Activated CD4-positive, alpha-beta T cell treated with anti-CD3 and anti-CD28 coated beads, Interleukin-2, amount 50 U/mL, for 4 hours (primary cell): Measurements from ENCODE around the gene SPOCD1.

Experiments
- DNase-seq, 2 experiments: peaks; one replicate each; pipeline ENCODE4 v3.0.0-alpha.2; 2020

The SPOCD1 gene

DNA sequence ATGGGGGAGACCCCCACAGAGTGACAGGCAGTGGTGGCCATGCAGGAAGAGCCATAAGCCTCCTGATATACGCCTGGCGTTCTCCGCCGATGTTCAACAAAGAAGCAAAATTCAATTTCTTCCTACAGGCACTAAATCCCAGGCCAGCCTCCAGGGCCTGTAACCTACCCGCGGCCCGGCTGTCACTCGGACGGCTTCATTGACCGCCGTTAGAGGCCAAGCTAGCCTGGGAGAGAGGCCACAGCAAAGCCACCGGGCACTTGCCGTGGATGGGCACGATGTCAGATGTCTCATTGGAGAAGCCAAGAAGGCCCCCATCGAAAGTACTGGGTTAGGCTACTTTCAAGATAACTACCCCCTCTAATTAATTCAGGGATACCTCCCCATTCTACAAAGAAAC lies 61.4 kb downstream of the SPOCD1 start:
- no peak for DNase-seq

DNA sequence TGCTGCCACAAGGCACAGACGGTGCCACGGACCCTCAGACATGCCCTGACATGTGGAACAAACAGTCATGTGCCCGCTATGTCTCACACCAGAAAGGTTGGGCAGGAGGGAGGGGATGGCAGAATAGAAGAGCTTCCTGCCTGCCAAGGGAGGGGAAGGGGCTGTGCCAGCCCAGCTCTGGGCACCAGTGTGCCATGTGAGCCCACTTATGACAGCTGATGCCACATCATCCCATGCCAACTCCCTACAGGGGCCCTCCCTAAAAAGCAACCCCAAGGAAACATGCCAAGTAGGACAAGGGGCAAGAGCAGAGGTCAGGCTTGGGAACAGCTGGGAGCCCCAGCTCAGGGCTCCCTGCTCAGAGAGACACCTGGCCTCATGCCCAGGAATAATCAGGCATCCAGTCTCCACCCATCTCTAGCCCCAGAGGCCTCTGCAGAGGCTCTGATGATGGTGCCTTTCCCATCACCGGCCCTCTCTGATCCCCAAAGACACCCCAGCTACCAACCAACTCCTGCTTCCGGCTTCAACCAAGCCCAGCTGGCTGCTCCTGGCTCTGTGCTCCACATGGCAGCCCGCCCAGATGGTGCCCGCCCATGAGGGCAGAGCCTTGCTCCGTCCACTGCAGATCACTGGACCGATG lies 62.0 kb downstream of the SPOCD1 start:
- DNase-seq = no peak

DNA sequence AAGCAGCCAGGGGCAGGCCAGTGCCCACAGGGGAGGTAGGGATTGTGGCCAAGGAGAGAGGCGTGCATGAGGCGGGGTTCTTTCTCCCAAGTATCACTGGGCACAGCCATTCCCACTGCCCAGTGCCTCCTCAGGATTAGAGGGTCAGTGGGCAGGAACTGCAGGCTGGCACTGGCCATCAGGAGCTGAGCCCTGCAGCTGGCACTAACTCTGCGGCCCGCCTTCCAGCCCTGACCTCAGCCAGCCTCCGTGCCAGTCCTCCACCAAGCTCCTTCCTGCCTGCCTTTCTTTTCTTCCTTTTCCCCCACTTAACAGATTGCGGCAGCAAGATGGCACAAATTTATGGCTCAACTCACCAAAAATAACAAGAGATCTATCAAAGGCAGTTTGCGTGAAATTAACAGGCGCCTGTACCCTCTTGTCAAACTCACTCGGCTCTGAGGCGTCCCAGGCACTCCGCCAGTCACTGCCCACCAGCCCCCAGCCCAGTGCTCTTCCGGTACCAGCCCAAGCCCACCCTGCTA lies 62.8 kb downstream of the SPOCD1 start:
- no peak for DNase-seq

DNA sequence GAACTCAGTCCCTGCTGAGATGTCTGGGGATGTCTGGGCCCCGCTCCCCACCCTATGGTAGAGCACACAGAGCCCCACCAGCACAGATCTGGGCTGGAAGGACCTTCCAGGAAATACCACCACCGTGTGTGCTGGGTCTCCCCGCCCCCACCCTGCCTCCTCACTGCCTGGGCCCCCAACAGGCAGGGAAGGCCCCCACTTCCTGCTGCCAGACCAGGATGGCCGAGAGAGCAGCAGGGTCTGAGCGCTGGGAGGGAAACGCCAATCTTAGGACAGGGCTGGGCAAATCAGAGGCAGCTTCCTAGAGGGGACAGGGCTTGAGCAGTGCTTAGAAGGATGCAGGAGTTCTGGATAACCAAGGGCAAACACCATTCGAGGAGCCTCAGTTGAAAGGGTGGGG lies 63.6 kb downstream of the SPOCD1 start:
- no peak for DNase-seq

DNA sequence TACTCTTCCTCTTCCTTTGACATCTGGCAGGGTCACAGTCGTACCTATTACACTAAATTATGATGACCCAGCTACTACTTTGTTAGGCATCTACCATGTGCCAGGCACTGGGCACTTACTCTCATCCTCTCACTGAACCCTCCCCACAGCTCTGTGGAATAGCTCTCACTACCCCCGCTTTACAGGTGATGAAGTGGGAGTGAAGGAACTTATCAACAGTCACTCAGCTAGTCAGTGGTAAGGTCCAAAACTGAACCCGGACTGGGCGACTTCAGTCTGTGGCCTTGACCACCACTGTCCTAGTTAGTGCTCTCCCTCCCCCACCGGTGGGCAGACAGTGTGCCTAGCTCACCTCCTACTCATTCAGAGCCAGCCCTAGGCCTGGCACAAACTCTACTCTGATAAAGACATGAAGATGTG lies 64.0 kb downstream of the SPOCD1 start:
- no peak for DNase-seq

DNA sequence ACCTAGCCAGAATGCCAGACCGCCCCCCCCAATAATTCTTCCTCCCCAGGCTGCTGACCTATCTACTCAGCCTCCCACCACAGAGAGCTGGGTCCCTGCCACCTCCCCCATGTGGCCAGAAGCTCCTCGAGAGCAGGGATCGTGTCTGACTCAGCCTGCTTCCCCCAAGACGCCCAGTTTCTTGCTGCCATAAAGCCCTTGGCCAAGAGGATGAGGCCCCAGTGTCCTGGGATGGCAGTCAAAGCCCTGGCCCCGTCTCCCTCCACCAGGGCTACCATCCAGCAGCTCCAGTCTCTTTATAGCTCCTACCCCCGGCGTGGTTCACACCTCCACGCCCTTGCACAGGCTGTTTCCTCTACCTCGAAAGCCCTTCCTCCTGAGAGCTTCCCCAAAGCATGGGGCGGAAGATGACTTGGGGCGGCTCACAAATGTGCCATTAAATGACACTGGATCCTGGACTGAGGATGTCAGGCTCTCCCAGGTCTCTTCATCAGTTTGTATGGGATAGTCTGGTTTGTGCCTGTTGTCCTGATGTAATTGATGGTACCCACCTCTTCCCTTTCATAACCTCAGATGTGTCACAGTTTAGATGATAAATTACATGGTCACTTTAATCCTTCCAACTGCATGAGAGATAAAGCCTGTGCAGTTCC lies 64.8 kb downstream of the SPOCD1 start:
- no peak for DNase-seq

DNA sequence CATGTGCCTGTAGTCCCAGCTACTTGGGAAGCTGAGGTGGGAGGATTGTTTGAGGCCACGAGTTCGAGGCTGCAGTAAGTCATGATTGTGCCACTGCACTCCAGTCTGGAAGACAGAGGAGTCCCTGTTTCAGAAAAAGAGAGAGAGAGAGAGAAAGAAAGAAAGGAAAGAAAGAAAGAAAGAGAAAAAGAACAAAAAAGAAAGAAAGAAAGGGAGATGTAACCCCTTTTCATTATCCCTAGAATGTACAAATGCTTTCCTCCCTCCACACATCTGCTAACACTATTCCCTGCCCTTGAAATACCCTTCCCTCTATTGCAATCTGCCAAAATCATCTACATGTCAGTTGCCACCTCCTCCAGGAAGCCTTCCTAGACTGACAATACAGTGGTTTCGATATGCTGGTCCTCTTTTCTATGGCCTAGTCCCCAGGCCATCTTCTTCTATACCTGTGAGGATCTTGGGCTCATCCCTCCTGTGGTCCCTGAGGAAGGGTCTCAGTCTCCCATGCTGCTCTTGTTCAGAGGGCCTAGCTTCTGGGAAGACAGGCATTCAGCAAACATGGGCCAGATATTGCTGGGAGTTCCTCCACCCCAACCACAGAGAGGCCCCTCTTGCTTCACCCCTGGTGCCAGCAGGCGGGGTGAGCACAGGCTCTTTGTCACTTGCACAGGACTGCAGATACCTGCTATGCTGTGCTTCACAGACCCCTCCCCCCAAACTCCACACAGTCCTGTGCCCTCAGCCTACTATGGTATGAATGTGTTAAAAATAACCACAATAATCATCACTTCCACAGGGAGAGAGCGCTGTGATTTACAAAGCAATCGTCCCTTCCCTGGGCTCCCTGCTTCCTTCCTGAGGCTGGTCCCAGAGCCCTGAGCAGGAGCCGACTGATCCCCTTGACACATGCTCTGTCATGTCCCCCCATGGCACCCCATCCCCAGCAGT lies 65.8 kb downstream of the SPOCD1 start:
- no peak for DNase-seq

DNA sequence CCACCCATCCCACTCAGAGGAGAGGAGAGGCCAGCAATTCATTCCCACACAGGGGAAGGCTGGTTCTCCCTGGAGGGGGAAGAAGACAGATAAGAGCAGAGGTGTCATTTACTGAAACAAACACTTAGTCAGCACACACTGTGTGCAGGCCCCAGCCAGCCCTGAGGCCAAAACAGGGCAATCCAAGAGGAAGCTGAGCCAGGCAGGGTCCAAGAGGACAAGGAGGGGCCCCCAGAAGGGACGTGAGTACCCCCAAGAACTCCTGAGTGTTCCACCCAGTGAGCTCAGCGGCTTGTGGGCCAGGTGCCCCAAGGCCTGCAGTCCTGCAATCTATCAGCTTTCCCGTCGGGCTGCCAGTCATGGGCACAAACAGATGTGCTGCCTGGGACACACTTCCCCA lies 67.5 kb downstream of the SPOCD1 start:
- no peak for DNase-seq

DNA sequence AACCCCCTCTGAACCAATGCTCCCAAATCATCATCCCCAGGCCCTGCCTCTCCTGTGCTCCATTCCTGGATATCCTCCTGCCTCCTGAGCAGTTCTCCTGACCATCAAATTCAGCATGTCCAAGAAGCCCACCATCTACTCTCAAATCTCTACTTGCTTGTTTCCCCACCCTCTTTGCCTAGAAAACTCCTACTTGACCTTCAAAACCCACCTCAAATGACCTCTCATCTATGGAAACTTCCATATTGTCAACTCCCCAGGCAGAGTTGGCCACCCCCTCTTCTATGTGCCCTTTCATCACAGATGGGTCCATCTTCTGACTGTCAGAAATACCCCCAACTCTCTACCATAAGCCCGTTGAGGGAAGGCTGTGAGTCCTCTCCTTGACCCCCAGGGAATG lies 68.5 kb downstream of the SPOCD1 start:
- no peak for DNase-seq

DNA sequence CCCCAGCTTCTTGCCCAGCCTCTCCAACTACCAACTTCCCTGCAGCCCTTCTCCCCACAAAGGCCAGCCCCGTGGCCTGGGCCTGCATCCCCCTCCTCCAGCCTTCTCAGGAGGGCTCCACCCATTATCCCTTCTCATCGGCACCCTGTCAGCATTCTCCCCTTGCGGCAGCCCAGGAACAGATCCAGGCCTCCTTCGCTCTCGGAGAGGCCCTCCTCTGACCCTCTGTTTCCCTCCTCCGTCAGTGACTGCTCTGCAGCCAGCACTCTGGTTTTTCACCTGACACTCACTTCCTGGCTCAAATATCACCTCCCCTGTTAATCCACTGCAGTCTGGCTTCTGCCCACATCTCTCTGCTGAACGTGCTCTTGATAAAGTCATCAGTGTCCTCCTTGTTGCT lies 69.1 kb downstream of the SPOCD1 start:
- DNase-seq = no peak

DNA sequence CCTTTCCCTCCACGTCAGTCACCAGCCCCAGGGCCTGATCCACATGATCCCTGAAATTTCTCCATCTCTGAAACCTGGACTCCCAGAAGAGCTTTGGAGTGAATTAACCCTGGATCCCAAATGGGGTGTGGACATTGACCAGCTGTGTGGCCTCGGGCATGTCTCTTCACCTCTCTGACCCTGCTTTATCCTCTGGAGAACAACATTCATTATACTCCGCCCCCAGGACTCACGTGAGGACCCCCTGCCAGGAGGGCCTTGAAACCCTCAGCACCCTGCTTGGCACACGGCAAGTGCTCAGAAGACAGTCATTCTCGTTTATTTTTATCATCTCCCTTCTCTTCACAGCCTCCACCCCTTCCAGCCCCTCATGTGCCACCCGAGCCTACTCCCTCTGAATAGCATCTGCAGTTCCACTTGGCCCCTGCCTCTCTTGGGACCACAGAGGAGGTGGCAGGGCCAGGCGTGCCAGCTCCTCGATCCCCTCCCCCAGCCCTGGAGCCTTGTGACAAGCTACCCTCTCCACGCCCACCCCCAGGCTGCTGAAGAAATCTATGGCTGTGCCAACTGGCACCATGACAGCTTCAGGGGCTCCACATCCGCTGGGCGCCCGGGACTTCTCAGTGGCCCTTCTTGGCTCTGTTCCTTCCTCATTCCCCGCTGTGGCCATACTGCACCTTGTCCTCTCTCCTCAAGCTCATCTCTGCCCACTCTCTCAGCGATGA lies 69.7 kb downstream of the SPOCD1 start:
- no peak for DNase-seq

DNA sequence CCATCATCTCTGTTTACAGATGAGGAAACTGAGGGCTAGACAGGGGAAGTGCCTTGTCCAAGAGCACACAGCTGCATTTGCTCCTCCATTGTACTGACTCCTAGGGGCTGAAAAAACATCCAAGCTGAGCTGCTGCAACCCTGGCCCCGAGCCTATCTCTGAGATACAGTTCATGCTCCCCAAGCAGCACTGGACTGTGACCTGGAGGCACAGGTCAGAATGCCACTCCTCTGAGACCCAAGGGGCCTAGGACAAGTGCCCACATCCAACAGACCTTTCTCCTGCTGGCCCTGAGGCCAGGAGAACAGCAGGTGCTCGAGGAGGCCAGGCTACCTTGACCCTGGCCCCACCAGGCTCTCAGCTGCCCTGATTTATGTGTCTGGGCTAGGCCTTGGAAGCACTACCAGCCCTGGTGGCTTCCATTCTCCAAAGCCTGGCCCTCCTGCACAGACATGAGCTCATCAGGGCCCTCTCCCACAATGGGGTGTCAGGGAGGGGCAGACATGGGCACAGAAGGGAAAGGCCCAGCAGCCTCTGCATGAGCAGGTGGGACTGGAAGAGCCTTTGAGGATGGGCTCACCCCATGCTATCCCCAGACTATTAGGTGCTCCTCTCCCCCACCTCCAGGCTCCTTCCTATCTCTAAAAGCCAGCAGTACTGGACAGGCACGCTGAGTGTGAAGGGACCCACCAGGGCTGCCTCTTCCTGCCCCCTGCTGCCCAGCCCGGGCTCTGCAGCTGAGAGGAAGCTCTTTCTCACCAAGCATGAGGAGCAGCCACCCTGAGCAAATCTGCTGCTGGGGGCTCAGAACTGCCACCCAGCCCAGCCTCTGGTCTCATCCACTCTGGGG lies 70.5 kb downstream of the SPOCD1 start:
- DNase-seq = peak; percentile 36 to 43

DNA sequence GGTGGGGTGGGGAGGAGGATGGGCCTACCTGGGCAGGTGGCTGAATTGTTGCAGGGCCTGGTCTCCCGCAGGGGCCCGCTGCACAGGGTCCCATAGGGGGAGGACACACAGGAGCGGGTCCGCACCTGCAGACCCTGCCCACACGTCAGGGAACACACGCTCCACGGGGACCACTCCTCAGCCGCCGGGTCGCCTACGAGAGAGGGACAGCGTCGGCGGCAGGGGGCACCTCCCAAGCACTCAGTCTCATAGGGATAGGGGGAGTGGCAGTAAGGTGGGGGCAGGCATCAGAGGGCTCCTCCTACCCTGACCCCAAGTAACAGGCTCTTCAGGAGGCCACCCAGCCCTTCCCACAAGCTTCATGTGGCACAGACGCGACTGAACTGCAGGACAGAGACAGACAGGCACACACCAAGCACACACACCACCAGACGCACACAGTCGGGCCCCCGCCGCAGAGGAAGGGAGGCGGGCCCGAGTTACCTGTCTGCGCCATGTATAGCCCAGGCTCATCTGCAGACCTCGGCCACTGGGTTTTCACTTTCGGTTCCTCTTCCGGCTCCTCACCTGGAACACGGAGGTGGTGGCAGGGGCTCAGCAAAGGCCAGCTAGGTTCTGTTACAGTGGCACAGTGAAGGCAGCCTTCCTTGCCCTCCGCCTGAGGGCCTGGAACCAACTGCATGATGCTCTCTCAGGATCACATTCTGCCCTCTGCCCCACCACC lies 71.5 kb downstream of the SPOCD1 start:
- no peak for DNase-seq

DNA sequence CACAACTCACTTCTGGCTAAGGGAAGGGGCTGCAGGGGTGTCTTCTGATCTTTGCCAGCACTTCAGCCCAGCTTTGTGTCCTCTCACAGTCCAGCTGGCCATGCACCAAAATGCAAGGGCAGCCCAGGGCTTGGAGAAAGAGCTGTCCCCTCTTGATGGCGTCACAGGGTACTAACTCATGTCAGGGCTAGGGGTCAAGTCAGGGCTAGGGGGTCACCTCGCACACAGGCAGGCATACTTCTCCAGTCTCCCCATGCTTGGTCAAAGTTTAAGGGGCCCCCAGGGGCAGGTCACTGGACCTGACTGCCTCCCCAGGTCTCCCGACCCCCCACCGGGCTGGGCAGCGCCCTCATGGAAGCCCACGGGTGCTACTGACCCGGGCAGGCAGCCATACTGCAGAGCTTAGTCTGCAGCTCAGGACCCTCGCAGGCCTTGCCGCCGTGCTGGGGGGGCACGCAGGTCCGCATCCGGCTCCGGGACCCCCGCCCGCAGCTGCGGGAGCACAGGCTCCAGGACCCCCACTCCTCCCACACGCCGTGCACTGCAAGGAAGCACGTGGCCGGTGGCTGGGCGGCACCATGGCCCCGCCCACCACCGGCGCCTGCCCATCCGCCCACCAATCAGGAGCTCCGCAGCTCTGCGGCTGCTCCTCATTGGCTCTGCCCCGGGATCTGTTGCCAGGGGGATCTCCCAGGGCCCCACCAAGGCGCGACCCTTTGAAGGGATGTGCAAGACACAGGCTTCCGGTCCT lies 73.2 kb downstream of the SPOCD1 start:
- DNase-seq = no peak
